PFSK-1 (cell line): Measurements from ENCODE around the gene PTPRN.

Experiments
- POLR2AphosphoS5 ChIP-seq: IDR thresholded peaks from 2 replicates; pipeline ENCODE4 v1.6.1; 2012; ENCODE audit warnings: low read depth, mild to moderate bottlenecking, control low read depth, low read length, moderate library complexity
- REST ChIP-seq, 2 experiments: IDR thresholded peaks; 2 replicates each; pipeline versions ENCODE4 v1.6.1 to v1.8.0; 2011 to 2012; ENCODE audit warnings: low read depth in 2 of 2, low read length in 2 of 2, control low read depth in 1 of 2, inconsistent platforms in 1 of 2, mild to moderate bottlenecking in 1 of 2, moderate library complexity in 1 of 2; ENCODE audit not compliant: insufficient read depth in 1 of 2
- SIN3A ChIP-seq: IDR thresholded peaks from 2 replicates; pipeline ENCODE4 v1.6.1; 2012; ENCODE audit warnings: mild to moderate bottlenecking, low read length, moderate library complexity, borderline replicate concordance; ENCODE audit not compliant: insufficient read depth
- TAF1 ChIP-seq: IDR thresholded peaks from 2 replicates; pipeline ENCODE4 v1.6.1; 2012; ENCODE audit warnings: low read length, control low read depth, borderline replicate concordance; ENCODE audit not compliant: insufficient read depth

GRCh38 chr2:219272995-219273394 is 36.2 kb downstream of the PTPRN start:
- TF ChIP-seq POLR2AphosphoS5 = no peak
- no peak for TF ChIP-seq SIN3A
- TF ChIP-seq REST (IDR thresholded peaks at IDR 0.05; ENCODE audit: insufficient read depth in 1 of 2, low read depth in 2 of 2, low read length in 2 of 2) = no peak
- TF ChIP-seq TAF1 = no peak
